ENCODE measurements around the gene KLRD1. TPM values are rescaled to one million over a fixed set of nuclear protein-coding genes. Genes with fewer than 3 reads are reported as not detected.

KLRD1 gene
- total and polyA plus RNA-seq, 4 donors: 0.60 to 5.0 (median 1.4) TPM

- WGBS: 77% methylated on average over 5 of the region's 5 CpGs
- no peak overlapping the region for H3K27ac ChIP-seq (ENCODE audit: low read depth in 1 of 2, low read length in 2 of 2)
- H3K9ac ChIP-seq (ENCODE audit: low read depth in 1 of 2, low read length in 2 of 2): no peak overlapping the region
- peaks cover 0 to 4% (median 0%) of the 10 kb centered on the region in 4 donors for H3K27me3 ChIP-seq (ENCODE audit: control insufficient read depth in 4 of 4, insufficient read depth in 4 of 4, low read length in 3 of 4)
- TF ChIP-seq MAX (IDR thresholded peaks at IDR 0.05) (no peak), FOXA2 (IDR thresholded peaks at IDR 0.05) (no peak)
- TF ChIP-seq, protein P1, sequence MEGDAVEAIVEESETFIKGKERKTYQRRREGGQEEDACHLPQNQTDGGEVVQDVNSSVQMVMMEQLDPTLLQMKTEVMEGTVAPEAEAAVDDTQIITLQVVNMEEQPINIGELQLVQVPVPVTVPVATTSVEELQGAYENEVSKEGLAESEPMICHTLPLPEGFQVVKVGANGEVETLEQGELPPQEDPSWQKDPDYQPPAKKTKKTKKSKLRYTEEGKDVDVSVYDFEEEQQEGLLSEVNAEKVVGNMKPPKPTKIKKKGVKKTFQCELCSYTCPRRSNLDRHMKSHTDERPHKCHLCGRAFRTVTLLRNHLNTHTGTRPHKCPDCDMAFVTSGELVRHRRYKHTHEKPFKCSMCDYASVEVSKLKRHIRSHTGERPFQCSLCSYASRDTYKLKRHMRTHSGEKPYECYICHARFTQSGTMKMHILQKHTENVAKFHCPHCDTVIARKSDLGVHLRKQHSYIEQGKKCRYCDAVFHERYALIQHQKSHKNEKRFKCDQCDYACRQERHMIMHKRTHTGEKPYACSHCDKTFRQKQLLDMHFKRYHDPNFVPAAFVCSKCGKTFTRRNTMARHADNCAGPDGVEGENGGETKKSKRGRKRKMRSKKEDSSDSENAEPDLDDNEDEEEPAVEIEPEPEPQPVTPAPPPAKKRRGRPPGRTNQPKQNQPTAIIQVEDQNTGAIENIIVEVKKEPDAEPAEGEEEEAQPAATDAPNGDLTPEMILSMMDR (IDR thresholded peaks at IDR 0.05; ENCODE audit: low read depth, low read length, missing input control): no peak
- peaks cover 0 to under 1% (median 0%) of the 10 kb centered on the region in 4 donors for H3K4me1 ChIP-seq (ENCODE audit: control insufficient read depth in 4 of 4, insufficient read depth in 4 of 4, low read length in 3 of 4)
- no peaks in the 10 kb centered on the region for H3K9me3 ChIP-seq (ENCODE audit: control insufficient read depth in 4 of 4, low read length in 3 of 4)
- no peak for DNase-seq (ENCODE audit: low spot score)
- no peaks in the 10 kb centered on the region for H3K36me3 ChIP-seq (ENCODE audit: control insufficient read depth in 4 of 4, insufficient read depth in 3 of 4, low read depth in 1 of 4, low read length in 3 of 4)
- no peak overlapping the region for H3K4me3 ChIP-seq (ENCODE audit: low read depth in 1 of 3, low read length in 3 of 3)
Observed at GRCh38 chr12:10358131-10358530, 50.5 kb downstream of the KLRD1 start.

DNA sequence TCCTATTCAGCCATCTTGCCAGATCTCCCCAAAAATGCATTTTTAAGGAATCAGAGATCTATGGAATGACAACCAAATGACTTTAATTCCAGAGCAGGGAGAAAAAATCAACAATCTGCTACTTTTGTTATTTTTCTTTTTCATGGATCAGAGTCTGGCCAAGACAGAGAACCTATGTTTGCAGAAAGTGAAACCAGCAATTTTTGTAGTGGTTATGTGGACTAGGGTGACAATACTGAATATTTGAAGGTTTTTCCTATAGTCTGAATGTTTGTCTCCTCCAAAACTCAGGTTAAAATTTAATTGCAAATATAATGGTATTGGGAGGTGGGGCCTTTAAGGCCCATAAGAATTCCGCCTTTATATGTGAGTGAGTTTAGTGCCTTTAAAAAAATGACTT lies 51.3 kb downstream of the KLRD1 start:
- no peak for TF ChIP-seq RAD21 (IDR thresholded peaks at IDR 0.05)
- no peak overlapping the region for H3K9ac ChIP-seq (ENCODE audit: low read depth in 1 of 2, low read length in 2 of 2)
- H3K27me3 ChIP-seq (ENCODE audit: control insufficient read depth in 4 of 4, insufficient read depth in 4 of 4, low read length in 3 of 4): peaks cover 0 to 4% (median 0%) of the 10 kb centered on the region in 4 donors
- no peak overlapping the region for H3K4me3 ChIP-seq (ENCODE audit: low read depth in 1 of 3, low read length in 3 of 3)
- no peak overlapping the region for H3K27ac ChIP-seq (ENCODE audit: low read depth in 1 of 2, low read length in 2 of 2)
- H3K36me3 ChIP-seq (ENCODE audit: control insufficient read depth in 4 of 4, insufficient read depth in 3 of 4, low read depth in 1 of 4, low read length in 3 of 4): no peaks in the 10 kb centered on the region
- H3K9me3 ChIP-seq (ENCODE audit: control insufficient read depth in 4 of 4, low read length in 3 of 4): no peaks in the 10 kb centered on the region
- no peak for DNase-seq (ENCODE audit: low spot score)
- WGBS: 95% methylated on average over 1 of the region's 1 CpG
- peaks cover 0 to 8% (median 1%) of the 10 kb centered on the region in 4 donors for H3K4me1 ChIP-seq (ENCODE audit: control insufficient read depth in 4 of 4, insufficient read depth in 4 of 4, low read length in 3 of 4)

DNA sequence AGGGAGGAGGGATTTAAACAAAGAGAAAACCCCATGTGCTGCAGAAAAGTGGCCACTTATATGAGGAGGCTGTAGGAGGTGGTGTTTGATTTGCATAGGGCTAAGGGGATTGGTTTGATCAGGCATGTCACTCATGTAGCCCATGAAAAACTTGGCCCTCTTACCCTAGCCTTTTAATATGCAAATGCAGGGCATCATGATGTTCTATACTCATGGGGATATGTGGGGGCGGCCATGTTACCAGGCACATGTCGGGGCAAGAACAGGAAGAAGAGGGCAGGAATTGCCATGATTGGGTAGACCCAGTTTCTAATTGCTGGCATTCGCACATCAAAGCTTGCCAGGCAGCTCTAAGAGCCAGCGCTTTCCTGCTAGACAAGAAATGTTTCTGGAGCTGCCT lies 53.4 kb downstream of the KLRD1 start:
- Histone ChIP-seq H3K4me3 (ENCODE audit: low read depth in 1 of 3, low read length in 3 of 3) (no peak overlapping the region), H3K9ac (ENCODE audit: low read depth in 1 of 2, low read length in 2 of 2) (no peak overlapping the region), H3K36me3 (ENCODE audit: control insufficient read depth in 4 of 4, insufficient read depth in 3 of 4, low read depth in 1 of 4, low read length in 3 of 4) (no peaks in the 10 kb centered on the region), H3K27me3 (ENCODE audit: control insufficient read depth in 4 of 4, insufficient read depth in 4 of 4, low read length in 3 of 4) (no peaks in the 10 kb centered on the region), H3K9me3 (ENCODE audit: control insufficient read depth in 4 of 4, low read length in 3 of 4) (no peaks in the 10 kb centered on the region), H3K4me1 (ENCODE audit: control insufficient read depth in 4 of 4, insufficient read depth in 4 of 4, low read length in 3 of 4) (peaks cover 2 to 22% (median 8%) of the 10 kb centered on the region in 4 donors), H3K27ac (ENCODE audit: low read depth in 1 of 2, low read length in 2 of 2) (no peak overlapping the region)
- TF ChIP-seq RXRA (IDR thresholded peaks at IDR 0.05) (no peak), NR2F2 (IDR thresholded peaks at IDR 0.05) (no peak)
- WGBS: 93% methylated on average over 4 of the region's 4 CpGs
- no peak for DNase-seq (ENCODE audit: low spot score)

GRCh38 chr12:10361622-10362021 lies 54.0 kb downstream of the KLRD1 start:
- Histone ChIP-seq H3K4me1 (ENCODE audit: control insufficient read depth in 4 of 4, insufficient read depth in 4 of 4, low read length in 3 of 4) (peaks cover 2 to 22% (median 9%) of the 10 kb centered on the region in 4 donors), H3K9me3 (ENCODE audit: control insufficient read depth in 4 of 4, low read length in 3 of 4) (no peaks in the 10 kb centered on the region), H3K27ac (ENCODE audit: low read depth in 1 of 2, low read length in 2 of 2) (no peak overlapping the region), H3K36me3 (ENCODE audit: control insufficient read depth in 4 of 4, insufficient read depth in 3 of 4, low read depth in 1 of 4, low read length in 3 of 4) (no peaks in the 10 kb centered on the region), H3K4me3 (ENCODE audit: low read depth in 1 of 3, low read length in 3 of 3) (no peak overlapping the region), H3K9ac (ENCODE audit: low read depth in 1 of 2, low read length in 2 of 2) (no peak overlapping the region), H3K27me3 (ENCODE audit: control insufficient read depth in 4 of 4, insufficient read depth in 4 of 4, low read length in 3 of 4) (no peaks in the 10 kb centered on the region)
- WGBS: 60% methylated on average over 4 of the region's 4 CpGs
- no peak for DNase-seq (ENCODE audit: low spot score)
- TF ChIP-seq EGR1 (IDR thresholded peaks at IDR 0.05; ENCODE audit: low read depth in 2 of 2) (no peak), REST (IDR thresholded peaks at IDR 0.05) (no peak), FOXA2 (IDR thresholded peaks at IDR 0.05) (no peak), FOXA1 (IDR thresholded peaks at IDR 0.05) (no peak), GABPA (IDR thresholded peaks at IDR 0.05 in 1 of 2, conservative IDR thresholded peaks at IDR 0.05 in 1 of 2) (no peak)

Data from liver (tissue), 9 donors.